ENCODE measurements around the gene ASCL1.

Gene ASCL1

GRCh38 chr12:102990419-102990818 lies 32.9 kb downstream of the ASCL1 start:
- no peak for DNase-seq

GRCh38 chr12:102992297-102992696 lies 34.8 kb downstream of the ASCL1 start:
- DNase-seq = no peak

GRCh38 chr12:102992720-102993119 lies 35.2 kb downstream of the ASCL1 start:
- DNase-seq = no peak

GRCh38 chr12:102993537-102993936 lies 36.1 kb downstream of the ASCL1 start:
- DNase-seq = no peak

- DNase-seq = no peak
These were observed 37.9 kb downstream of the ASCL1 start for GRCh38 chr12:102995372-102995771.
